ENCODE data around the gene OR10P1.
A peak's percentile ranks its signal among the peaks of the same experiment; 100 is the strongest.
"Not testable (repeated sequence)": the region's sequence is repeated elsewhere in the genome, so short reads cannot be mapped to it uniquely, and the experiment has no call there.

The OR10P1 gene, protein sequence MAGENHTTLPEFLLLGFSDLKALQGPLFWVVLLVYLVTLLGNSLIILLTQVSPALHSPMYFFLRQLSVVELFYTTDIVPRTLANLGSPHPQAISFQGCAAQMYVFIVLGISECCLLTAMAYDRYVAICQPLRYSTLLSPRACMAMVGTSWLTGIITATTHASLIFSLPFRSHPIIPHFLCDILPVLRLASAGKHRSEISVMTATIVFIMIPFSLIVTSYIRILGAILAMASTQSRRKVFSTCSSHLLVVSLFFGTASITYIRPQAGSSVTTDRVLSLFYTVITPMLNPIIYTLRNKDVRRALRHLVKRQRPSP

DNA sequence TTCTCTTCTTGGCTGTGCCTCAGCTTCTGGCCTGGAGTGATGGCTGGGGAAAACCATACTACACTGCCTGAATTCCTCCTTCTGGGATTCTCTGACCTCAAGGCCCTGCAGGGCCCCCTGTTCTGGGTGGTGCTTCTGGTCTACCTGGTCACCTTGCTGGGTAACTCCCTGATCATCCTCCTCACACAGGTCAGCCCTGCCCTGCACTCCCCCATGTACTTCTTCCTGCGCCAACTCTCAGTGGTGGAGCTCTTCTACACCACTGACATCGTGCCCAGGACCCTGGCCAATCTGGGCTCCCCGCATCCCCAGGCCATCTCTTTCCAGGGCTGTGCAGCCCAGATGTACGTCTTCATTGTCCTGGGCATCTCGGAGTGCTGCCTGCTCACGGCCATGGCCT is at the start of gene OR10P1:
OR10P1 (plus strand) TSS at position 40 of the 400 bp plus-strand sequence; CDS start at position 40, 0 bp downstream.
- H3K4me1 ChIP-seq (ENCODE audit: control insufficient read depth, insufficient read depth, low read length): no peaks in the 10 kb centered on the region
- H3K4me3 ChIP-seq (ENCODE audit: low read length): no peak within 1 kb of the TSS
- DNase-seq (ENCODE audit: low read depth): no peak
- no peak within 1 kb of the TSS for H3K9ac ChIP-seq (ENCODE audit: low read length)
- H3K36me3 ChIP-seq (ENCODE audit: control insufficient read depth, insufficient read depth, low read length, severe bottlenecking): no peaks in the 10 kb centered on the region
- H3K9me3 ChIP-seq (ENCODE audit: control insufficient read depth, low read length): no peaks in the 10 kb centered on the region
- peaks cover 62% of the 10 kb centered on the region for H3K27me3 ChIP-seq (replicated peaks; ENCODE audit: control insufficient read depth, insufficient read depth, low read length)

DNA sequence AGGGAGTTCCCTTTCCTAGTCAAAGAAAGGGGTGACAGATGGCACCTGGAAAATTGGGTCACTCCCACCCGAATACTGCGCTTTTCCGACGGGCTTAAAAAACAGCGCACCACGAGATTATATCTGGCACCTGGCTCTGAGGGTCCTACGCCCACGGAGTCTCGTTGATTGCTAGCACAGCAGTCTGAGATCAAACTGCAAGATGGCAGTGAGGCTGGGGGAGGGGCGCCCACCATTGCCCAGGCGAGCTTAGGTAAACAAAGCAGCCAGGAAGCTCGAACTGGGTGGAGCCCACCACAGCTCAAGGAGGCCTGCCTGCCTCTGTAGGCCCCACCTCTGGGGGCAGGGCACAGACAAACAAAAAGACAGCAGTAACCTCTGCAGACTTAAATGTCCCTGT is 46.5 kb upstream of the OR10P1 start:
- not testable (repeated sequence) for H3K9me3 ChIP-seq (ENCODE audit: control insufficient read depth, low read length); H3K27me3 ChIP-seq (replicated peaks; ENCODE audit: control insufficient read depth, insufficient read depth, low read length); H3K4me1 ChIP-seq (ENCODE audit: control insufficient read depth, insufficient read depth, low read length); H3K4me3 ChIP-seq (ENCODE audit: low read length); H3K9ac ChIP-seq (ENCODE audit: low read length); H3K36me3 ChIP-seq (ENCODE audit: control insufficient read depth, insufficient read depth, low read length, severe bottlenecking); DNase-seq (ENCODE audit: low read depth)

DNA sequence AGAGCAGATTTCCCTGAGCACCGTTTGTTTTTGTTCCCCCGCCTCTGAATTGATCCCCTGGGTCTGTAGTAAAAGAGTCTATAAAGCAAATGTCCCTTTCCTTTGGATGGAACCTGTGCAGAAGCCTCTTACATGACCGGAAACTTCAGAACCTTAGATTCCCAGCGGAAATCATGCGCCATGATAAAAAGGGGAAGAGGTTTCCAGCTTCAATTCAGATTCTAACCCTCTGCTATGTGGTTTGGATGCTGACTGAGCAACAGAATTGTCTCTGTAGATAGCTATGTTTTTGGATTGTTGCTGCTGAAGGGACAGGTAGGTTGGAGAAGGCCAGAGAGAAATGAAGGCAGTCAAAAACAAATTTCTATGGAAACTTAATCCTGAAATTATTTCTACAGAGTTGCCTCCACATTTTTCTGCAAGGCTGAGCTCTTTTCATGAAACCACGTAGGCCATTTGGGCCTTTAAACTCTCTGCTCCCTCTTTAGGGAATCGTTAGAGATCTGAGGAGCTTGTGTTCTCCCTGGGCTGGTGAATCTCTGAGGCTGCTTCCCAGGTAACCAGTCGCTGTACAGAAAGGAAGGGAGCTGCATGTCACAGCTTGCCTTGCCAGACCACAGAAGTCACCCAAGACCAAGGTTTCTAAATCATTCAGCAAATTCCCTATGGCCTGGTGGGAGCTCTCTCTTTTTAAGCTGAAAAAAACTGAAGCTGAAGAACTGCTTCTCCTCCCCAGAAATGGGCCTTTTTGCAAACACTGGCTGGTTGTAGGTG is 28.7 kb upstream of the OR10P1 start:
- no peak for DNase-seq (ENCODE audit: low read depth)
- Histone ChIP-seq H3K4me1 (ENCODE audit: control insufficient read depth, insufficient read depth, low read length) (no peaks in the 10 kb centered on the region), H3K27me3 (replicated peaks; ENCODE audit: control insufficient read depth, insufficient read depth, low read length) (peaks cover 16% of the 10 kb centered on the region), H3K4me3 (ENCODE audit: low read length) (no peak overlapping the region), H3K9ac (ENCODE audit: low read length) (no peak overlapping the region), H3K9me3 (ENCODE audit: control insufficient read depth, low read length) (no peaks in the 10 kb centered on the region), H3K36me3 (ENCODE audit: control insufficient read depth, insufficient read depth, low read length, severe bottlenecking) (no peaks in the 10 kb centered on the region)

DNA sequence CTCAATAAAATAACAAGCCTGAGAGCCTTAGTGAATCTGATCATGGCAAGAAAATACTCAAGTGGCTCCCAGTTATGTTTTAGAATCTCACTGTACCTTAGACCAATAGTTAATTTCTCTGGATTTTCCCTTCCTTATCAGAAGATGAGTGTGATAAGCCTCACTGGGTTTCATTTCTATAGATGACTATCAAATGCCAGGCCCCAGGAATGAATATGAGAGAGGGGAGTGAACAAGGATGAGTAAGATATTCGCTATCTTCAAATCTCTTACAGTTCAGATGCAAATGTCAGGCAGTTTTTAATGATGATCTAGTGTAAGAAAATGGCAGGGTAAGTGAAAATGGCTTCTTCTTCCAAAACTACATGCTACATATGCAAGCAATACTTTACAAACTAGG is 26.1 kb upstream of the OR10P1 start:
- no peak for DNase-seq (ENCODE audit: low read depth)
- H3K9ac ChIP-seq (ENCODE audit: low read length): no peak overlapping the region
- H3K27me3 ChIP-seq (replicated peaks; ENCODE audit: control insufficient read depth, insufficient read depth, low read length): peaks cover 16% of the 10 kb centered on the region
- no peak overlapping the region for H3K4me3 ChIP-seq (ENCODE audit: low read length)
- no peaks in the 10 kb centered on the region for H3K36me3 ChIP-seq (ENCODE audit: control insufficient read depth, insufficient read depth, low read length, severe bottlenecking)
- peaks cover 15% of the 10 kb centered on the region for H3K9me3 ChIP-seq (ENCODE audit: control insufficient read depth, low read length)
- no peaks in the 10 kb centered on the region for H3K4me1 ChIP-seq (ENCODE audit: control insufficient read depth, insufficient read depth, low read length)

DNA sequence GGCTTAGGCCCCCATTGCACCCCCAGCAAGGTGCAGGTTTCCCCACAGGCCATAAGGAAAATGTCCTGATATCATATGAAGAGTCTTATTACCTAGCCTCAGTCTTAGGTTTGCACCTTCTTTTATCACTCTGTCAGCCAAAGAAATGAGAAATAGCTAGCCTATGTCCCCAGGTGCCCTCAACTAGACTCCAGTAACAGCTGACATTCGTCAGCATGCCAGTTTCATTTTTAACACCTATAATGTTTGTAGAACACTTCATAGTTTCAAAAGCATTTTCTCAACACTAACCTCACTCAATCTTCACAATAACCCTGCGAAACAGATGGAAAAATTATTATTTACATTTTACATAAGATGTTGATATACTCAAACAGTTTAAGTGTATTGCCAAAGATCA is 24.0 kb upstream of the OR10P1 start:
- DNase-seq (ENCODE audit: low read depth): no peak
- Histone ChIP-seq H3K9me3 (ENCODE audit: control insufficient read depth, low read length) (peaks cover 27% of the 10 kb centered on the region), H3K4me1 (ENCODE audit: control insufficient read depth, insufficient read depth, low read length) (no peaks in the 10 kb centered on the region), H3K4me3 (ENCODE audit: low read length) (no peak overlapping the region), H3K27me3 (replicated peaks; ENCODE audit: control insufficient read depth, insufficient read depth, low read length) (peaks cover 18% of the 10 kb centered on the region), H3K36me3 (ENCODE audit: control insufficient read depth, insufficient read depth, low read length, severe bottlenecking) (no peaks in the 10 kb centered on the region), H3K9ac (ENCODE audit: low read length) (no peak overlapping the region)

DNA sequence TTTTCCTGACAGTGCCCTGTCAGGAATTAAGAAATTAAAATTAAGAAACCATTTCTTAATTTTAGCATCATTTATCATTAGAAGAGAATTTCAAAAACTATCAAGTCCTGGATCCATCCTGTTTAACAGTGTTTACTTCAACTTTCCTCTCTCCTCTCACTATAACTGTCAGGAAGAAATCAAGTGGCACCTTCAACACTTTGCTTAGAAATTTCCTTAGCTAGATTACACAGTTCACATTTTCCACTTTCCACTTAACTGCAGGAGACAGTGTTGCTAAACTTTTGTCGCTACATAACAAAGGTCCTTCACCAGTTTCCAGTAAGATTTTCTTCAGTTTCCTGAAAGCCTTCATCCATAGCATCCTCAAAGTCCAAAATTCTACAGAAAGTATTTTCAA is 21.9 kb upstream of the OR10P1 start:
- H3K4me1 ChIP-seq (ENCODE audit: control insufficient read depth, insufficient read depth, low read length): no peaks in the 10 kb centered on the region
- no peak overlapping the region for H3K4me3 ChIP-seq (ENCODE audit: low read length)
- peaks cover 27% of the 10 kb centered on the region for H3K9me3 ChIP-seq (ENCODE audit: control insufficient read depth, low read length)
- DNase-seq (ENCODE audit: low read depth): no peak
- H3K36me3 ChIP-seq (ENCODE audit: control insufficient read depth, insufficient read depth, low read length, severe bottlenecking): no peaks in the 10 kb centered on the region
- no peak overlapping the region for H3K9ac ChIP-seq (ENCODE audit: low read length)
- H3K27me3 ChIP-seq (replicated peaks; ENCODE audit: control insufficient read depth, insufficient read depth, low read length): peaks cover 23% of the 10 kb centered on the region

DNA sequence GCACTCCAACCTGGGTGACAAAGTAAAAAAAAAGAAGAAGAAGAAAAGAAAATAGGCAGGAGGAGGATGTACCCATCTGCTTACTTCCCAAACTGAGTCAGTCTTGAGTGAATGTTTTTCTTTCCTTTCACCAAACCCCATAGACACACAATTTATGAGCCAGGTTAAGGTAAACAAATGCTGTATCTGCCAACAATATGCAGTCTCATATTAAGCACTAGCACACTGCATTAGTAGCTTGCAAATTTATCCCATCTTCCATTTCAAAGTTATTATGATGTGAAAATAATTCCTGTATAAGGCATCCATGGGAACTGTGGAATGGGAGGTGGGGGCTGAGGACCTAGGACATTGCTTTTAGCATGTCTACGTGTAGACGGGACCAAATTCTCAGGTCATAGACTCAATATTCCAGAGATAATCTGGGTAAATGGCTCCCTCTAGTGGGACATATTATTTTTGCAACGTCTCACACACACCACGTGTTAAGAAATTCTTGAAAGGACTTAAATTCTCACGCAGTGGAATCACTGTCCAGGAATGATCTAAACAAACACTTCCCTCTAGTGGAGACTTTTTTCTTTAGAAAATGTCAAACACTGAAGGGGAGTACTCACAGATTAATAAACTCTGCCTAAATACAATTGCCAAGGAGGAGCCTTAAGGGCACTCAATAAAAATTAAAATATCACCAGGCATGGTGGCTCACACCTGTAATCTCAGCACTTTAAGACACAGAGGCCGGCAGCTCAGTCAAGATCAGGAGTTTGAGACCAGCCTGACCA is 17.1 kb upstream of the OR10P1 start:
- Histone ChIP-seq H3K4me3 (ENCODE audit: low read length) (no peak overlapping the region), H3K4me1 (ENCODE audit: control insufficient read depth, insufficient read depth, low read length) (no peaks in the 10 kb centered on the region), H3K27me3 (replicated peaks; ENCODE audit: control insufficient read depth, insufficient read depth, low read length) (peaks cover 28% of the 10 kb centered on the region), H3K36me3 (ENCODE audit: control insufficient read depth, insufficient read depth, low read length, severe bottlenecking) (no peaks in the 10 kb centered on the region), H3K9me3 (ENCODE audit: control insufficient read depth, low read length) (peaks cover 23% of the 10 kb centered on the region), H3K9ac (ENCODE audit: low read length) (no peak overlapping the region)
- DNase-seq (ENCODE audit: low read depth): peak; percentile 97

DNA sequence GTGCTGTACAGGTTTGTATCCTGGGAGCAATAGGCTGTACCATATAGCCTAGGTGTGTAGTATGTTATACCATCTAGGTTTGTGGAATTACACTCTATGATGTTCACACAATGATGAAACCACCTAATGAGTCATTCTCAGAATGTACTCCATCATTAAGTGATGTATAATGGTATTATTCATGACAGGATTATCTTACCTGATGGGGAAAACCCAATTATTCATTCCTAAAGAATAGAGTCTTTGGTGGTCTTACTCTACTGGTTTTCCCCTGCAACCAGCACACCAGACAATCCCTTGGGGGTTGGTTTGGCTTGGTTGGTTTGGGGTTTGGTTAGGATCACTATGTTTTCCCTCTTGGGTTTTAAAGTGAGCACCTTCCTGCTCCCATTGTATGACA is 12.6 kb upstream of the OR10P1 start:
- Histone ChIP-seq H3K4me3 (ENCODE audit: low read length) (no peak overlapping the region), H3K9me3 (ENCODE audit: control insufficient read depth, low read length) (no peaks in the 10 kb centered on the region), H3K36me3 (ENCODE audit: control insufficient read depth, insufficient read depth, low read length, severe bottlenecking) (no peaks in the 10 kb centered on the region), H3K4me1 (ENCODE audit: control insufficient read depth, insufficient read depth, low read length) (no peaks in the 10 kb centered on the region), H3K9ac (ENCODE audit: low read length) (no peak overlapping the region), H3K27me3 (replicated peaks; ENCODE audit: control insufficient read depth, insufficient read depth, low read length) (peaks cover 53% of the 10 kb centered on the region)
- no peak for DNase-seq (ENCODE audit: low read depth)

DNA sequence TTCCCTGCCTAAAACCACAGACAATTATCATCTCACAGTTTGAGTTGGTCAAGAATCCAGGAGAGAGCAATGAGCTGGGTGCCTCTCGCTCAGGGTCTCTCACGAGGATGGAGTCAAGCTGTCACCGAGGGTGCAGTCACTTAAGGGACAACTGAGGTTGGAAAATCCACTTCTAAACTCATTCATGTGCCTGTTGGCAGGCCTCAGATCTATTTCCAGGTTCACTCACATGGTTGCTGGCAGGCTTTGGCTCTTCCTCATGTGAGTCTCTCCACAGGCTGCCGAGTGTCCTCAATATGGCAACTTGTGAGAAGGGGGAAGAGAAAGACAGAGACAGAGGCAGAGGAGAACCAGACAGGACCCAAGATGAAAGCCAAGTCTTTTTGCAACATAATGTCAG is 10.5 kb upstream of the OR10P1 start:
- peaks cover 56% of the 10 kb centered on the region for H3K27me3 ChIP-seq (replicated peaks; ENCODE audit: control insufficient read depth, insufficient read depth, low read length)
- no peak overlapping the region for H3K9ac ChIP-seq (ENCODE audit: low read length)
- no peak for DNase-seq (ENCODE audit: low read depth)
- H3K9me3 ChIP-seq (ENCODE audit: control insufficient read depth, low read length): no peaks in the 10 kb centered on the region
- H3K4me1 ChIP-seq (ENCODE audit: control insufficient read depth, insufficient read depth, low read length): no peaks in the 10 kb centered on the region
- H3K4me3 ChIP-seq (ENCODE audit: low read length): no peak overlapping the region
- no peaks in the 10 kb centered on the region for H3K36me3 ChIP-seq (ENCODE audit: control insufficient read depth, insufficient read depth, low read length, severe bottlenecking)

DNA sequence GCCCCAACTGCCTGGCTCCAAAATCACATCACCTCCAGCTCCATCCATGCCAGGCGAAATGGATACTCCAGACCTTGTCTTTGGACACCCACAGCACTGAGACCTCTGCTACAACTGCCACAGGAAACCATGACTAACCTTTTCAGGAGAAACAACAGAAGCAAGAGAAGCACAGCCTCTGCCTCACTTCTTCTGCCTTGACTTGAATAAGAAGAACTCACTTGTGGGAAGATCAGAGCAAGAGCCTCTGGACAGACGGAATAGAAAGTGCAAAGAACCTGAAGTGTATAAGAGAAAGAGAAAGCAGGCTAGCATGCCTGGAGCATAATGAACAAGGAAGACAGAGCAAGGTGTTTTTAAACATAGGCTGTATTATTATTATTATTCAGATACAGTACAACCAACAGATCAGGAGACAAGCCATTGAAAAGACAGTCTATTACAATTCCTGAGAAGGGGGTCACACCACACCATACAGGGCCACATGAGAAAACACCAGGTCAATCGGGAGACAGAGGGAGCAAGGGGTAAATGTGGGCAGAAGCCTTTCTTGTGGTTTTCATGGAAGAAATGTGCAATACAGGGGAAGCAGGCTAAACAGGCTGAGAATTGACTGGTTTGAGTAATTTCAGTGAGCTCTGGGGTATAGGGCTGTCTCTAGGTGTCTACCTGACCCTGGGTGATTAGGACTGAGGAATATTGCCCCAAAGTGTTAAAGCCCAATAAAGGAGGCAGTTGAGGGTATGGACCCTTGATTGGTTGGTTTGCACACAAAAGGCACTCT is 7.4 kb upstream of the OR10P1 start:
- no peak overlapping the region for H3K9ac ChIP-seq (ENCODE audit: low read length)
- H3K27me3 ChIP-seq (replicated peaks; ENCODE audit: control insufficient read depth, insufficient read depth, low read length): peaks cover 58% of the 10 kb centered on the region
- no peaks in the 10 kb centered on the region for H3K36me3 ChIP-seq (ENCODE audit: control insufficient read depth, insufficient read depth, low read length, severe bottlenecking)
- no peaks in the 10 kb centered on the region for H3K9me3 ChIP-seq (ENCODE audit: control insufficient read depth, low read length)
- DNase-seq (ENCODE audit: low read depth): no peak
- H3K4me3 ChIP-seq (ENCODE audit: low read length): no peak overlapping the region
- H3K4me1 ChIP-seq (ENCODE audit: control insufficient read depth, insufficient read depth, low read length): no peaks in the 10 kb centered on the region
